HG02938 (cell line): ENCODE data around the gene MEIOB.

Experiments
- ATAC-seq: cut with Tn5 transposase; IDR thresholded peaks from one replicate; pipeline ENCODE4 v1.9.1; 2021; ENCODE audit warnings: mild to moderate bottlenecking, moderate library complexity; ENCODE audit not compliant: unreplicated experiment

The MEIOB gene

GRCh38 chr16:1789643-1790045 is 82.3 kb downstream of the MEIOB start:
- ATAC-seq: no peak

- ATAC-seq: no peak
Observed at GRCh38 chr16:1788708-1789100, 83.3 kb downstream of the MEIOB start.

GRCh38 chr16:1788095-1788707 is 83.8 kb downstream of the MEIOB start:
- ATAC-seq: no peak

GRCh38 chr16:1787322-1788094 is 84.5 kb downstream of the MEIOB start:
- no peak for ATAC-seq

- no peak for ATAC-seq
Observed at GRCh38 chr16:1787056-1787321, 85.0 kb downstream of the MEIOB start.

- no peak for ATAC-seq
Observed at GRCh38 chr16:1786242-1787055, 85.5 kb downstream of the MEIOB start.

- ATAC-seq: no peak
Observed at GRCh38 chr16:1785846-1786170, 86.2 kb downstream of the MEIOB start.

- ATAC-seq: no peak
Observed at GRCh38 chr16:1784977-1785845, 86.8 kb downstream of the MEIOB start.
